Type B pancreatic cell (in vitro differentiated cells): ENCODE measurements around the gene ME2. TPM values are rescaled to one million over a fixed set of nuclear protein-coding genes. Genes with fewer than 3 reads are reported as not detected.
"Not testable (repeated sequence)": the region's sequence is repeated elsewhere in the genome, so short reads cannot be mapped to it uniquely, and the experiment has no call there.

Source experiments
- DNase-seq: peaks from one replicate; pipeline ENCODE4 v3.0.0; 2021; ENCODE audit warnings: mixed read lengths; ENCODE audit not compliant: unreplicated experiment; ENCODE audit errors: extremely low spot score
- H3K27ac Mint-ChIP-seq: 2 replicates; pipeline ENCODE4 v1.8.0; 2021; ENCODE audit warnings: mild to moderate bottlenecking, mixed read lengths
- H3K27me3 Mint-ChIP-seq: 2 replicates; pipeline ENCODE4 v1.8.0; 2021; ENCODE audit warnings: mixed read lengths
- H3K36me3 Mint-ChIP-seq: 2 replicates; pipeline ENCODE4 v1.8.0; 2021; ENCODE audit warnings: mixed read lengths
- H3K4me1 Mint-ChIP-seq: one replicate; pipeline ENCODE4 v1.8.0; 2021; ENCODE audit warnings: mixed read lengths; ENCODE audit not compliant: unreplicated experiment
- H3K4me3 Mint-ChIP-seq: 2 replicates; pipeline ENCODE4 v1.8.0; 2021; ENCODE audit warnings: mild to moderate bottlenecking, mixed read lengths
- H3K9me3 Mint-ChIP-seq: 2 replicates; pipeline ENCODE4 v1.8.0; 2021; ENCODE audit warnings: mixed read lengths
- long read RNA-seq: library from polyadenylated mRNA; unstranded; transcript quantifications from one replicate; pipeline ENCODE4 v2.0.0, GENCODE V29; 2020
- total RNA-seq: library from RNA; stranded (reverse); gene quantifications from 2 replicates; pipeline ENCODE4 v1.2.1, GENCODE V29; 2021; ENCODE audit warnings: low replicate concordance
- TF ChIP-seq, protein P1 (sequence below): fragments of 200-600 bp; sonication (generic); conservative IDR thresholded peaks from 2 replicates; pipeline ENCODE4 v1.5.0; 2021; ENCODE audit warnings: antibody characterized with exemption, mild to moderate bottlenecking

ME2 gene
- 49.6 and 51.1 TPM in 2 replicates for total RNA-seq
- long read RNA-seq, full-length matches to known transcripts: 4 of 13 reads
- long read RNA-seq, partial matches to known transcripts: 8 of 13 reads
- long read RNA-seq, other reads (novel, unspliced or antisense): 1 of 13 reads

GRCh38 chr18:50878345-50879301 lies at the start of gene ME2:
Gene ME2 (plus strand): TSS chr18:50879118. CDS start chr18:50895821, 16,703 bp downstream.
- Mint-ChIP-seq H3K27ac (peak within 1 kb of the TSS; percentile 95), H3K4me3 (peak within 1 kb of the TSS; percentile 95), H3K27me3 (no peaks in the 10 kb centered on the region), H3K4me1 (peaks cover 12% of the 10 kb centered on the region), H3K36me3 (no peaks in the 10 kb centered on the region), H3K9me3 (peaks cover under 1% of the 10 kb centered on the region)
- TF ChIP-seq, protein P1, sequence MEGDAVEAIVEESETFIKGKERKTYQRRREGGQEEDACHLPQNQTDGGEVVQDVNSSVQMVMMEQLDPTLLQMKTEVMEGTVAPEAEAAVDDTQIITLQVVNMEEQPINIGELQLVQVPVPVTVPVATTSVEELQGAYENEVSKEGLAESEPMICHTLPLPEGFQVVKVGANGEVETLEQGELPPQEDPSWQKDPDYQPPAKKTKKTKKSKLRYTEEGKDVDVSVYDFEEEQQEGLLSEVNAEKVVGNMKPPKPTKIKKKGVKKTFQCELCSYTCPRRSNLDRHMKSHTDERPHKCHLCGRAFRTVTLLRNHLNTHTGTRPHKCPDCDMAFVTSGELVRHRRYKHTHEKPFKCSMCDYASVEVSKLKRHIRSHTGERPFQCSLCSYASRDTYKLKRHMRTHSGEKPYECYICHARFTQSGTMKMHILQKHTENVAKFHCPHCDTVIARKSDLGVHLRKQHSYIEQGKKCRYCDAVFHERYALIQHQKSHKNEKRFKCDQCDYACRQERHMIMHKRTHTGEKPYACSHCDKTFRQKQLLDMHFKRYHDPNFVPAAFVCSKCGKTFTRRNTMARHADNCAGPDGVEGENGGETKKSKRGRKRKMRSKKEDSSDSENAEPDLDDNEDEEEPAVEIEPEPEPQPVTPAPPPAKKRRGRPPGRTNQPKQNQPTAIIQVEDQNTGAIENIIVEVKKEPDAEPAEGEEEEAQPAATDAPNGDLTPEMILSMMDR: no peak
- peak; percentile 97 for DNase-seq

- H3K9me3 Mint-ChIP-seq: no peaks in the 10 kb centered on the region
- TF ChIP-seq, protein P1: no peak
- no peak for DNase-seq
- H3K4me1 Mint-ChIP-seq: no peaks in the 10 kb centered on the region
- no peak overlapping the region for H3K4me3 Mint-ChIP-seq
- no peaks in the 10 kb centered on the region for H3K36me3 Mint-ChIP-seq
- H3K27ac Mint-ChIP-seq: no peak overlapping the region
- H3K27me3 Mint-ChIP-seq: peaks cover 4% of the 10 kb centered on the region
Measured at GRCh38 chr18:50829644-50830043, 49.3 kb upstream of the ME2 start.

DNA sequence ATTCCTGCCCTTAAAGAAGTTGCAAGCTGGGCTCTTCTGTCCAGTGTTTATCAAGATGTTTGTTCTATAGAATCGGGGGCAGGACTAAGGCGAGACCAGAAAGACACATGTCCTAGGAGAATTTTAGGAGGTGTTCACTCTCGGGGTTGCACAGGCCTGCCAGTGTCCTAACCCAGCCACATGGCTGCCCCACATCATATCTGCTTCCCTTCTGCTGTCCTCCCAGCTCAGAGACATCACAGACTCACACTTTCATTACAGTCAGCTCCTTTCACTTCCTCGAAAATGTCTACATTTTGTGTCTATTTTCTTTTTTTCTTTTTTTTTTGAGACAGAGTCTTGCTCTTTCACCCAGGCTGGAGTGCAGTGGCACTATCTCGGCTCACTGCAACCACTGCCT lies 48.4 kb upstream of the ME2 start:
- no peak for DNase-seq
- no peaks in the 10 kb centered on the region for H3K9me3 Mint-ChIP-seq
- TF ChIP-seq, protein P1: no peak
- H3K27me3 Mint-ChIP-seq: peaks cover 4% of the 10 kb centered on the region
- H3K4me3 Mint-ChIP-seq: no peak overlapping the region
- no peaks in the 10 kb centered on the region for H3K36me3 Mint-ChIP-seq
- no peaks in the 10 kb centered on the region for H3K4me1 Mint-ChIP-seq
- no peak overlapping the region for H3K27ac Mint-ChIP-seq

DNA sequence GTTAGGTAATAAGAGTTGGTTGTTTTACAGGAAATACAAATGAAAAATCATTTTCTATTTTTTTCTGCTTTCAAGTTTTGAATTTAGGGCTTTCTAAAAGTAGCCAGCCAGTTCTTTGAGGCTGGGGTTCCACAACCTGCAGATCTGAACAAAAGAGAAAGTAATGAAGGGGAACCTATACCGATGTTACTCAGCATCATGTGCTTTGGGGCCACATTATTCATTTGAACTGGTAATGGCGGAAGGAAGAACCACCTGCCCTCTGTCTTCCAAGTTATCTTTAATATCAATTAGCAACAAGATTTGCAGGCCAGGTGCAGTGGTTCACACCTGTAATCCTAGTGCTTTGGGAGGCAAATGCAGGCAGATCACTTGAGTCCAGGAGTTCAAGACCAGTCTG lies 46.2 kb upstream of the ME2 start:
- TF ChIP-seq, protein P1: no peak
- Mint-ChIP-seq H3K9me3 (no peaks in the 10 kb centered on the region), H3K4me1 (no peaks in the 10 kb centered on the region), H3K27me3 (peaks cover 4% of the 10 kb centered on the region), H3K36me3 (no peaks in the 10 kb centered on the region), H3K4me3 (no peak overlapping the region), H3K27ac (no peak overlapping the region)
- DNase-seq: no peak

DNA sequence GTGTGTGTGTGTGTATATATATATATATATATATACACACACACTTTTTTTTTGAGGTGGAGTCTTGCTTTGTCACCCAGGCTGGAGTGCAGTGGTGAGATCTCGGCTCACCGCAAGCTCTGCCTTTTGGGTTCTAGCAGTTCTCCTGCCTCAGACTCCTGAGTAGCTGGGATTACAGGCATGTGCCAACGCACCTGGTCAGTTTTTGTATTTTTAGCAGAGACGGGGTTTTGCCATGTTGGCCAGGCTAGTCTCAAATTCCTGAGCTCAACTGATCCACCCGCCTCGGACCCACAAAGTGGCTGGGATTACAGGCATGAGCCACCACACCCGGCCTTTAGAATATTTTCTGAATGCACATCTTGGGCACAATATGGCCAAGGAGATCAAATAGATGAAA lies 45.4 kb upstream of the ME2 start:
- DNase-seq, H3K4me1 Mint-ChIP-seq, H3K4me3 Mint-ChIP-seq, H3K36me3 Mint-ChIP-seq, H3K27me3 Mint-ChIP-seq, H3K27ac Mint-ChIP-seq, H3K9me3 Mint-ChIP-seq: not testable (repeated sequence)

- no peaks in the 10 kb centered on the region for H3K36me3 Mint-ChIP-seq
- no peak overlapping the region for H3K27ac Mint-ChIP-seq
- TF ChIP-seq, protein P1: no peak
- no peaks in the 10 kb centered on the region for H3K9me3 Mint-ChIP-seq
- H3K4me1 Mint-ChIP-seq: no peaks in the 10 kb centered on the region
- H3K4me3 Mint-ChIP-seq: no peak overlapping the region
- peaks cover 4% of the 10 kb centered on the region for H3K27me3 Mint-ChIP-seq
- no peak for DNase-seq
Measured at GRCh38 chr18:50836521-50836957, 42.4 kb upstream of the ME2 start.
